Astrocyte (in vitro differentiated cells and primary cell): ENCODE measurements around the gene PRKG1. TPM values are rescaled to one million over a fixed set of nuclear protein-coding genes. Genes with fewer than 3 reads are reported as not detected.

Experiments used
- DNase-seq: peaks from one replicate; pipeline ENCODE4 v3.0.0-alpha.2; 2010; ENCODE audit warnings: low read depth
- FAIRE-seq: peaks from 2 replicates; lab custom pipeline; 2011; peaks lifted over from hg19 to GRCh38; lab: Jason Lieb, UNC
- H2AFZ ChIP-seq: 2 replicates; pipeline ENCODE4 v1.6.0; 2012; ENCODE audit warnings: low read depth, low read length, inconsistent platforms
- H3K27ac ChIP-seq: 2 replicates; pipeline ENCODE4 v1.5.1; 2011; ENCODE audit warnings: low read depth, low read length, inconsistent platforms
- H3K27me3 ChIP-seq: 2 replicates; pipeline ENCODE4 v1.6.0; 2011; ENCODE audit warnings: low read length, inconsistent platforms; ENCODE audit not compliant: insufficient read depth
- H3K36me3 ChIP-seq: 2 replicates; pipeline ENCODE4 v1.5.1; 2011; ENCODE audit warnings: low read length, inconsistent platforms; ENCODE audit not compliant: insufficient read depth
- H3K4me1 ChIP-seq: 2 replicates; pipeline ENCODE4 v1.5.1; 2011; ENCODE audit warnings: low read length, inconsistent platforms; ENCODE audit not compliant: insufficient read depth
- H3K4me2 ChIP-seq: 2 replicates; pipeline ENCODE4 v1.6.0; 2012; ENCODE audit warnings: low read length, inconsistent platforms
- H3K4me3 ChIP-seq: 2 replicates; pipeline ENCODE4 v1.5.1; 2011; ENCODE audit warnings: low read depth, mild to moderate bottlenecking, low read length, inconsistent platforms; ENCODE audit not compliant: insufficient read depth
- H3K79me2 ChIP-seq: 2 replicates; pipeline ENCODE4 v1.6.0; 2012; ENCODE audit warnings: mild to moderate bottlenecking, low read length, inconsistent platforms; ENCODE audit not compliant: insufficient read depth
- H3K9ac ChIP-seq: 2 replicates; pipeline ENCODE4 v1.6.0; 2012; ENCODE audit warnings: mild to moderate bottlenecking, low read length, inconsistent platforms
- H3K9me3 ChIP-seq: 2 replicates; pipeline ENCODE4 v1.5.1; 2012; ENCODE audit warnings: low read depth, mild to moderate bottlenecking, low read length, inconsistent platforms; ENCODE audit not compliant: insufficient read depth
- H4K20me1 ChIP-seq: 2 replicates; pipeline ENCODE4 v1.6.0; 2012; ENCODE audit warnings: low read length, inconsistent platforms; ENCODE audit not compliant: insufficient read depth
- H3K27ac Mint-ChIP-seq: one replicate; pipeline ENCODE4 v1.8.0; 2021; ENCODE audit warnings: mild to moderate bottlenecking, mixed read lengths; ENCODE audit not compliant: unreplicated experiment
- H3K27me3 Mint-ChIP-seq: one replicate; pipeline ENCODE4 v1.8.0; 2021; ENCODE audit warnings: low read depth, mixed read lengths; ENCODE audit not compliant: unreplicated experiment
- H3K36me3 Mint-ChIP-seq: one replicate; pipeline ENCODE4 v1.8.0; 2021; ENCODE audit warnings: low read depth, mixed read lengths; ENCODE audit not compliant: unreplicated experiment
- H3K4me1 Mint-ChIP-seq: one replicate; pipeline ENCODE4 v1.8.0; 2021; ENCODE audit warnings: low read depth, mixed read lengths; ENCODE audit not compliant: unreplicated experiment
- H3K4me3 Mint-ChIP-seq: one replicate; pipeline ENCODE4 v1.8.0; 2021; ENCODE audit warnings: mild to moderate bottlenecking, moderate library complexity, mixed read lengths; ENCODE audit not compliant: unreplicated experiment
- H3K9me3 Mint-ChIP-seq: one replicate; pipeline ENCODE4 v1.8.0; 2021; ENCODE audit warnings: mild to moderate bottlenecking, mixed read lengths; ENCODE audit not compliant: unreplicated experiment
- CTCF ChIP-seq: IDR thresholded peaks from 2 replicates; pipeline ENCODE4 v1.5.1; 2011; ENCODE audit warnings: low read depth, mild to moderate bottlenecking, inconsistent platforms, low read length, moderate library complexity; ENCODE audit not compliant: insufficient read depth
- EZH2 ChIP-seq: IDR thresholded peaks from 2 replicates; pipeline ENCODE4 v1.6.1; 2012; ENCODE audit warnings: mild to moderate bottlenecking, low read length, inconsistent platforms; ENCODE audit not compliant: insufficient read depth
- total RNA-seq: library from RNA; stranded (reverse); gene quantifications from 2 replicates; pipeline ENCODE4 v1.2.1, GENCODE V29; 2021

PRKG1 gene
- total RNA-seq, 1 donor from 2014 or later: 3.1 TPM

- Mint-ChIP-seq H3K27ac (no peak overlapping the region), H3K4me1 (peaks cover 7% of the 10 kb centered on the region), H3K27me3 (no peaks in the 10 kb centered on the region), H3K9me3 (no peaks in the 10 kb centered on the region), H3K36me3 (no peaks in the 10 kb centered on the region), H3K4me3 (no peak overlapping the region)
- H3K27me3 ChIP-seq: no peaks in the 10 kb centered on the region
- no peak overlapping the region for H2AFZ ChIP-seq
- TF ChIP-seq CTCF: no peak
- no peak for TF ChIP-seq EZH2
- no peak overlapping the region for H3K9ac ChIP-seq
- H3K4me1 ChIP-seq: no peaks in the 10 kb centered on the region
- no peak overlapping the region for H3K4me2 ChIP-seq
- no peaks in the 10 kb centered on the region for H3K9me3 ChIP-seq
- FAIRE-seq: no peak
- no peak overlapping the region for H3K27ac ChIP-seq
- H3K4me3 ChIP-seq: no peak overlapping the region
- H4K20me1 ChIP-seq: no peaks in the 10 kb centered on the region
- no peaks in the 10 kb centered on the region for H3K36me3 ChIP-seq
- no peaks in the 10 kb centered on the region for H3K79me2 ChIP-seq
- no peak for DNase-seq
Measured at GRCh38 chr10:51709324-51709972, 635.2 kb downstream of the PRKG1 start.

GRCh38 chr10:51711519-51711891 is 637.2 kb downstream of the PRKG1 start:
- Mint-ChIP-seq H3K36me3 (no peaks in the 10 kb centered on the region), H3K4me1 (peaks cover 14% of the 10 kb centered on the region), H3K27ac (no peak overlapping the region), H3K4me3 (no peak overlapping the region), H3K9me3 (no peaks in the 10 kb centered on the region), H3K27me3 (no peaks in the 10 kb centered on the region)
- FAIRE-seq (no peak), DNase-seq (no peak)
- Histone ChIP-seq H3K4me3 (no peak overlapping the region), H3K9me3 (no peaks in the 10 kb centered on the region), H3K36me3 (no peaks in the 10 kb centered on the region), H3K27me3 (no peaks in the 10 kb centered on the region), H3K4me2 (no peak overlapping the region), H2AFZ (no peak overlapping the region), H3K9ac (no peak overlapping the region), H3K79me2 (no peaks in the 10 kb centered on the region), H4K20me1 (no peaks in the 10 kb centered on the region), H3K4me1 (no peaks in the 10 kb centered on the region), H3K27ac (no peak overlapping the region)
- no peak for TF ChIP-seq CTCF
- TF ChIP-seq EZH2: no peak

- Mint-ChIP-seq H3K27me3 (no peaks in the 10 kb centered on the region), H3K9me3 (no peaks in the 10 kb centered on the region), H3K36me3 (no peaks in the 10 kb centered on the region), H3K4me3 (no peak overlapping the region), H3K4me1 (peaks cover 46% of the 10 kb centered on the region), H3K27ac (peak overlapping the region; percentile 91)
- TF ChIP-seq CTCF (no peak), EZH2 (no peak)
- Histone ChIP-seq H3K9me3 (no peaks in the 10 kb centered on the region), H3K79me2 (no peaks in the 10 kb centered on the region), H3K4me3 (no peak overlapping the region), H3K4me2 (no peak overlapping the region), H2AFZ (no peak overlapping the region), H4K20me1 (no peaks in the 10 kb centered on the region), H3K27me3 (no peaks in the 10 kb centered on the region), H3K27ac (no peak overlapping the region), H3K36me3 (no peaks in the 10 kb centered on the region), H3K9ac (no peak overlapping the region), H3K4me1 (no peaks in the 10 kb centered on the region)
- DNase-seq (peak; percentile 39), FAIRE-seq (no peak)
Measured at GRCh38 chr10:51716981-51717380, 642.7 kb downstream of the PRKG1 start.
